B cell (primary cell): ENCODE measurements around the gene TMEM238. TPM values are rescaled to one million over a fixed set of nuclear protein-coding genes. Genes with fewer than 3 reads are reported as not detected.

Source experiments
- ATAC-seq: fragments of 200-7000 bp; cut with Tn5 transposase; one replicate; pipeline ENCODE4 v1.10.0; 2021; ENCODE audit warnings: low read depth, mild to moderate bottlenecking, moderate number of reproducible peaks, moderate library complexity
- CTCF ChIA-PET: fragments of 350-600 bp; sonication (Branson Sonifier 250); formaldehyde crosslinking; loops from one replicate; lab custom pipeline; 2021; ENCODE audit warnings: antibody characterized with exemption, inconsistent platforms; lab: Charles Lee
- POLR2A ChIA-PET: fragments of 350-600 bp; sonication (Branson Sonifier 250); formaldehyde crosslinking; loops from one replicate; lab custom pipeline; 2021; ENCODE audit warnings: antibody characterized with exemption; lab: Charles Lee
- DNase-seq: peaks from one replicate; pipeline ENCODE4 v3.0.0; 2013
- H2AFZ ChIP-seq: 2 replicates; pipeline ENCODE4 v1.6.1; 2012; ENCODE audit warnings: mild to moderate bottlenecking, low read depth, low read length; ENCODE audit not compliant: insufficient read depth, poor library complexity, severe bottlenecking
- H3K27ac ChIP-seq, 2 donors: 1 replicate in 1 of 2; 2 replicates in 1 of 2; pipeline ENCODE4 v1.5.1; 2012 to 2013; ENCODE audit warnings: low read length in 2 of 2, mild to moderate bottlenecking in 2 of 2, moderate library complexity in 1 of 2
- H3K27me3 ChIP-seq, 4 experiments: fragments of 200-600 bp in 1 of 4; sonication (generic) in 1 of 4; replicated peaks in 1 of 4; 1 replicate in 2 of 4; 2 replicates in 2 of 4; pipeline versions ENCODE4 v1.6.1 to v1.7.0; 2013 to 2016; ENCODE audit warnings: low read length in 3 of 4, mild to moderate bottlenecking in 2 of 4, mixed read lengths in 1 of 4, moderate library complexity in 1 of 4; ENCODE audit not compliant: insufficient read depth in 4 of 4, control insufficient read depth in 3 of 4; ENCODE audit errors: control extremely low read depth in 1 of 4
- H3K36me3 ChIP-seq, 2 experiments: replicated peaks in 1 of 2; 1 replicate in 1 of 2; 2 replicates in 1 of 2; pipeline versions ENCODE4 v1.6.1 to v1.7.1; 2013; ENCODE audit warnings: low read length in 1 of 2; ENCODE audit not compliant: insufficient read depth in 2 of 2, control insufficient read depth in 1 of 2; ENCODE audit errors: control extremely low read depth in 1 of 2, extremely low read depth in 1 of 2
- H3K4me1 ChIP-seq, 2 donors: fragments of 200-600 bp in 1 of 2; sonication (generic) in 1 of 2; 1 replicate in 1 of 2; 2 replicates in 1 of 2; pipeline versions ENCODE4 v1.5.1 to v1.6.1; 2013 to 2017; ENCODE audit warnings: low read length in 2 of 2; ENCODE audit not compliant: control insufficient read depth in 2 of 2, insufficient read depth in 2 of 2
- H3K4me2 ChIP-seq: replicated peaks from 2 replicates; pipeline ENCODE3; 2012; ENCODE audit warnings: mild to moderate bottlenecking, low read depth, low read length; ENCODE audit not compliant: poor library complexity, severe bottlenecking
- H3K4me3 ChIP-seq, 5 experiments: fragments of 200-600 bp in 1 of 5; sonication (generic) in 1 of 5; 1 replicate in 3 of 5; 2 replicates in 2 of 5; pipeline versions ENCODE4 v1.5.1 to v1.7.0; 2011 to 2016; ENCODE audit warnings: low read length in 4 of 5, mild to moderate bottlenecking in 4 of 5, low read depth in 2 of 5, control low read depth in 1 of 5, moderate library complexity in 1 of 5; ENCODE audit not compliant: insufficient read depth in 1 of 5; ENCODE audit errors: control extremely low read depth in 1 of 5, extremely low read depth in 1 of 5
- H3K79me2 ChIP-seq: fragments of 200-600 bp; sonication (generic); one replicate; pipeline ENCODE4 v1.6.0; 2016; ENCODE audit warnings: low read length; ENCODE audit not compliant: control insufficient read depth, insufficient read depth
- H3K9ac ChIP-seq: fragments of 200-600 bp; sonication (generic); 2 replicates; pipeline ENCODE4 v1.6.1; 2017; ENCODE audit warnings: mild to moderate bottlenecking, low read length, moderate library complexity
- H3K9me3 ChIP-seq, 3 donors: one replicate each; pipeline versions ENCODE4 v1.6.1 to v1.7.1; 2013; ENCODE audit warnings: low read length in 2 of 3; ENCODE audit not compliant: control insufficient read depth in 2 of 3, insufficient read depth in 1 of 3; ENCODE audit errors: control extremely low read depth in 1 of 3
- H4K20me1 ChIP-seq: 2 replicates; pipeline ENCODE4 v1.6.0; 2012; ENCODE audit warnings: mild to moderate bottlenecking, low read length; ENCODE audit not compliant: insufficient read depth, control insufficient read depth, poor library complexity, severe bottlenecking
- H3K27ac Mint-ChIP-seq: one replicate; pipeline ENCODE4 v1.8.0; 2021; ENCODE audit warnings: mixed read lengths
- H3K27me3 Mint-ChIP-seq: one replicate; pipeline ENCODE4 v1.8.0; 2021; ENCODE audit warnings: mixed read lengths
- H3K4me1 Mint-ChIP-seq: one replicate; pipeline ENCODE4 v1.8.0; 2021; ENCODE audit warnings: mixed read lengths
- H3K4me3 Mint-ChIP-seq: one replicate; pipeline ENCODE4 v1.8.0; 2021; ENCODE audit warnings: mixed read lengths
- H3K9me3 Mint-ChIP-seq: one replicate; pipeline ENCODE4 v1.8.0; 2022; ENCODE audit warnings: mixed read lengths; ENCODE audit not compliant: insufficient read depth
- EZH2 ChIP-seq: IDR thresholded peaks from 2 replicates; pipeline ENCODE4 v1.6.1; 2012; ENCODE audit warnings: borderline replicate concordance, low read depth, mild to moderate bottlenecking, moderate library complexity, low read length; ENCODE audit not compliant: insufficient read depth, poor library complexity, severe bottlenecking
- WGBS: methylation state at CpG from one replicate; pipeline ENCODE4 v1.1.5; 2013; ENCODE audit warnings: missing lambda C conversion rate; ENCODE audit not compliant: insufficient coverage; 5-methylcytosine and 5-hydroxymethylcytosine counted together
- intact Hi-C: fragments of 100-400 bp; cut with micrococcal nuclease; formaldehyde crosslinking; loops from one replicate; pipeline ENCODE4 v1.10.0; 2022
- polyA plus RNA-seq: library from polyadenylated mRNA; depleted of rRNA; stranded (reverse); fragments of >200 nt; gene quantifications from 2 replicates; pipeline ENCODE4 v1.2.3, GENCODE V29; 2012
- total RNA-seq, 2 donors: library from RNA; stranded (reverse); fragments of 120-200 nt in 1 of 2; gene quantifications; 1 replicate in 1 of 2; 2 replicates in 1 of 2; pipeline versions ENCODE4 v1.2.3 to v1.2.4, GENCODE V29; 2013 to 2022
- TF ChIP-seq, protein P1 (sequence below): fragments of 200-600 bp; IDR thresholded peaks from one replicate; pipeline ENCODE4 v1.8.0; 2022; ENCODE audit warnings: antibody characterized with exemption, mild to moderate bottlenecking

Gene TMEM238
- total and polyA plus RNA-seq, 2 donors (not counting 1 experiment from before 2014, with no cell fraction given): 0.76 to 4.7 TPM

DNA sequence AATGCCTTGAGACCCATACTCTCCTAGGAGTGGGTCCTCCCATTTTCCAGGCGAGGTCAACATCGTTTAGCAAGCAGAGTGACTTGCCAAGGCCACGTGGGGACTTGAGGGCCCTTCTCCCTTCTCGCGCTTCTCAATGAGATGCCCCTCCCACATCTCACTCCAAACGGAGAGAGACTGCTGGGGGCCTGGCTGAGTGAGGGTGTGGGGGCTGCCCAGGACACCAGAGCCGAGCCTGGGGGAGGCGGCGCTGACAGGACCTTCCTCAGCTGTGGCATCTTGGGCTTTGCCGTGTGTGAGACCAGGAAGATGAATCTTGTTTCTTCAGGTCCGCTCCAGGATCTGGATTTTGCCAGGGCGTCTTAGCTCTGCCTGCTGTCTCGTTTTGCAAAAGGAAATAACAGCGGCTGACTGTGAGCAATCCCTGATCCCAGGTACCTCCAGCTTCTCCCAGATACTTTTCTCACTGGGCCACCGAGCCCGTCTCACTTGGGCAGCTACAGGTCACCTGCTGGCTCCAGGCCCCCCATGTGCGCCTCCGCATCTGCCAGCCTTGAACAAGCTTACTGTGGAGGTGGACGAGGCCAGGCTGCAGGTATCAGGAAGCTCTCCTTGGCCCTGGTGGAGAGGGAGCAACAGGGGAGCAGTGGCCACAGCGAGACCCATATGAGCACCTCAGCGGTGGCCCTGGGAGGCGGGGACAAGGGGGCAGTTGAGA lies 35.6 kb downstream of the TMEM238 start:
- ATAC-seq (no peak), DNase-seq (no peak)
- H3K27ac Mint-ChIP-seq: no peak overlapping the region
- Histone ChIP-seq H3K4me3 (no peak overlapping the region), H3K4me2 (no peak overlapping the region), H3K27me3 (peaks cover 0 to 31% (median 13%) of the 10 kb centered on the region in 4 experiments), H3K4me1 (peaks cover 8 to 17% of the 10 kb centered on the region in 2 donors), H2AFZ (no peak overlapping the region), H4K20me1 (no peaks in the 10 kb centered on the region), H3K9me3 (peaks cover 0 to under 1% (median 0%) of the 10 kb centered on the region in 3 donors), H3K27ac (no peak overlapping the region), H3K36me3 (peaks cover 0 to 4% of the 10 kb centered on the region in 2 experiments), H3K9ac (no peak overlapping the region), H3K79me2 (no peaks in the 10 kb centered on the region)
- 96% methylated on average over 15 of the region's 22 CpGs for WGBS
- TF ChIP-seq, protein P1, sequence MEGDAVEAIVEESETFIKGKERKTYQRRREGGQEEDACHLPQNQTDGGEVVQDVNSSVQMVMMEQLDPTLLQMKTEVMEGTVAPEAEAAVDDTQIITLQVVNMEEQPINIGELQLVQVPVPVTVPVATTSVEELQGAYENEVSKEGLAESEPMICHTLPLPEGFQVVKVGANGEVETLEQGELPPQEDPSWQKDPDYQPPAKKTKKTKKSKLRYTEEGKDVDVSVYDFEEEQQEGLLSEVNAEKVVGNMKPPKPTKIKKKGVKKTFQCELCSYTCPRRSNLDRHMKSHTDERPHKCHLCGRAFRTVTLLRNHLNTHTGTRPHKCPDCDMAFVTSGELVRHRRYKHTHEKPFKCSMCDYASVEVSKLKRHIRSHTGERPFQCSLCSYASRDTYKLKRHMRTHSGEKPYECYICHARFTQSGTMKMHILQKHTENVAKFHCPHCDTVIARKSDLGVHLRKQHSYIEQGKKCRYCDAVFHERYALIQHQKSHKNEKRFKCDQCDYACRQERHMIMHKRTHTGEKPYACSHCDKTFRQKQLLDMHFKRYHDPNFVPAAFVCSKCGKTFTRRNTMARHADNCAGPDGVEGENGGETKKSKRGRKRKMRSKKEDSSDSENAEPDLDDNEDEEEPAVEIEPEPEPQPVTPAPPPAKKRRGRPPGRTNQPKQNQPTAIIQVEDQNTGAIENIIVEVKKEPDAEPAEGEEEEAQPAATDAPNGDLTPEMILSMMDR: no peak
- no peak for TF ChIP-seq EZH2
- peaks cover 31% of the 10 kb centered on the region for H3K27me3 Mint-ChIP-seq
- intact Hi-C loops: no loop called here
- H3K9me3 Mint-ChIP-seq: no peaks in the 10 kb centered on the region
- CTCF ChIA-PET: interaction anchor here (0.5 to 1.1 kb wide), 3 partner anchors 9 to 71 kb away, joined by 3 read pairs; partner anchors contain the start of gene KMT5C
- H3K4me3 Mint-ChIP-seq: no peak overlapping the region
- POLR2A ChIA-PET: interaction anchor here (0.9 kb wide), 1 partner anchor 27 kb away, joined by 4 read pairs; no protein-coding TSS in a partner anchor
- H3K4me1 Mint-ChIP-seq: peaks cover 14% of the 10 kb centered on the region

DNA sequence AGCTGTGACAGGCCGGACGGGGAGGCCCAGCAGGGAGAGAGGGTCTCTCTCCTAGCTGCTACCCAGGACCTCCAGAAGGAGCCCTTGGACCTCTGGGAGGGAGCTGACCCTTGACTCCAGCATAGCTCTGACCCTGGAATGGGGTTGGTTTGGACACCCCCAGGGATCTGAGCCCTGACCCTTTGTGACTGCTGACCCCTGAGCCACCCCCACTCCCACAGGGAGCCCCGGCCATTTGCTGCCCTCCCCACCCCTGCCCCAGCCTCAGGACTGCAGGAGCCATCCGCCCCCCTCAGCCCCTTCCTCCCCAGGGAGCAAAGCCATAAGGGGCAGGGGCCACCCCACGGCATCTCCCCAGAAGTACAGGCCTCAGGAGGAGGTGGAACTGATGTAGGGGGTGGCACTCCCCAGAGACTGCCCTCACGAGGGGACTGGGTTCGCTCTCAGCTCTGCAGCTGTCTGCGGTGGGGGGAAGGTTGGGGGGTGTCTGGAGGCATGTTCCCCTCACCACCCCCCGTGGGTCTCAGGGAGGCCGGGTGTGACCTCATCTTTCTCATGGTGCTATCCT lies 36.6 kb downstream of the TMEM238 start:
- ATAC-seq (no peak), DNase-seq (no peak)
- no peak overlapping the region for H3K27ac ChIP-seq
- Mint-ChIP-seq H3K4me1 (peaks cover 5% of the 10 kb centered on the region), H3K9me3 (no peaks in the 10 kb centered on the region), H3K27ac (no peak overlapping the region), H3K27me3 (peaks cover 22% of the 10 kb centered on the region), H3K4me3 (no peak overlapping the region)
- TF ChIP-seq EZH2: no peak
- TF ChIP-seq, protein P1: no peak
- CTCF ChIA-PET: no interaction called here
- POLR2A ChIA-PET: no interaction called here
- H3K4me3 ChIP-seq: no peak overlapping the region
- H3K36me3 ChIP-seq: peaks cover 0 to 10% of the 10 kb centered on the region in 2 experiments
- no peak overlapping the region for H3K4me2 ChIP-seq
- peaks cover 0 to 8% of the 10 kb centered on the region in 2 donors for H3K4me1 ChIP-seq
- no peak overlapping the region for H3K9ac ChIP-seq
- H3K27me3 ChIP-seq: peaks cover 0 to 21% (median 8%) of the 10 kb centered on the region in 4 experiments
- no peaks in the 10 kb centered on the region for H4K20me1 ChIP-seq
- intact Hi-C loops: no loop called here
- no peaks in the 10 kb centered on the region for H3K79me2 ChIP-seq
- no peak overlapping the region for H2AFZ ChIP-seq
- 94% methylated on average over 2 of the region's 10 CpGs for WGBS
- no peaks in the 10 kb centered on the region for H3K9me3 ChIP-seq
